WTC11 (cell line): ENCODE results near the gene MIPEP. TPM values are rescaled to one million over a fixed set of nuclear protein-coding genes. Genes with fewer than 3 reads are reported as not detected.

Experiments
- ATAC-seq: fragments of 200-7000 bp; cut with Tn5 transposase; 2 replicates; pipeline ENCODE4 v1.10.0; 2021; ENCODE audit warnings: mild to moderate bottlenecking, moderate library complexity
- CTCF ChIA-PET: fragments of 300-600 bp; sonication (Branson Sonifier 250); formaldehyde crosslinking; loops from one replicate; lab custom pipeline; 2021; ENCODE audit warnings: antibody characterized with exemption; lab: Charles Lee
- POLR2A ChIA-PET: fragments of 350-600 bp; sonication (Branson Sonifier 250); formaldehyde crosslinking; loops from one replicate; lab custom pipeline; 2021; ENCODE audit warnings: antibody characterized with exemption; lab: Charles Lee
- DNase-seq: peaks from one replicate; pipeline ENCODE4 v3.0.0; 2021; ENCODE audit warnings: low spot score
- H3K27ac Mint-ChIP-seq: 2 replicates; pipeline ENCODE4 v1.8.0; 2021; ENCODE audit warnings: mixed read lengths
- H3K27me3 Mint-ChIP-seq: 2 replicates; pipeline ENCODE4 v1.8.0; 2021; ENCODE audit warnings: low read depth, mild to moderate bottlenecking, moderate library complexity, mixed read lengths
- H3K36me3 Mint-ChIP-seq: 2 replicates; pipeline ENCODE4 v1.8.0; 2021; ENCODE audit warnings: mixed read lengths
- H3K4me1 Mint-ChIP-seq: 2 replicates; pipeline ENCODE4 v1.8.0; 2022; ENCODE audit warnings: mixed read lengths
- H3K4me3 Mint-ChIP-seq: 2 replicates; pipeline ENCODE4 v1.8.0; 2021; ENCODE audit warnings: mild to moderate bottlenecking, moderate library complexity, mixed read lengths
- H3K9me3 Mint-ChIP-seq: 2 replicates; pipeline ENCODE4 v1.8.0; 2021; ENCODE audit warnings: mixed read lengths
- AR ChIP-seq: fragments of 250-450 bp; sonication (Bioruptor Pico); IDR thresholded peaks from 2 replicates; pipeline ENCODE4 v1.9.0; 2021; ENCODE audit warnings: mild to moderate bottlenecking
- ERG ChIP-seq: fragments of 250-450 bp; sonication (Bioruptor Pico); IDR thresholded peaks from 2 replicates; pipeline ENCODE4 v1.8.0; 2021; ENCODE audit warnings: mild to moderate bottlenecking
- FOXJ3 ChIP-seq: sonication (generic); formaldehyde crosslinking; IDR thresholded peaks from 2 replicates; pipeline ENCODE4 v1.9.0; 2021; ENCODE audit warnings: missing genetic modification reagents, mild to moderate bottlenecking, borderline replicate concordance
- GTF2I ChIP-seq: fragments of 250-450 bp; sonication (Bioruptor Pico); conservative IDR thresholded peaks from 2 replicates; pipeline ENCODE4 v1.4.0; 2021; ENCODE audit warnings: mild to moderate bottlenecking
- KAT7 ChIP-seq: sonication (generic); formaldehyde crosslinking; IDR thresholded peaks from 2 replicates; pipeline ENCODE4 v1.8.1; 2023; ENCODE audit warnings: missing genetic modification reagents, mild to moderate bottlenecking, borderline replicate concordance
- NR1H2 ChIP-seq: sonication (generic); formaldehyde crosslinking; IDR thresholded peaks from 2 replicates; pipeline ENCODE4 v1.9.0; 2021; ENCODE audit warnings: mild to moderate bottlenecking, moderate library complexity, missing genetic modification reagents
- USF1 ChIP-seq: sonication (generic); formaldehyde crosslinking; IDR thresholded peaks from 2 replicates; pipeline ENCODE4 v1.8.0; 2022; ENCODE audit warnings: mild to moderate bottlenecking, missing genetic modification reagents
- USF2 ChIP-seq: sonication (generic); formaldehyde crosslinking; IDR thresholded peaks from 2 replicates; pipeline ENCODE4 v1.8.1; 2023; ENCODE audit warnings: mild to moderate bottlenecking, missing genetic modification reagents, moderate library complexity
- ZBTB43 ChIP-seq: sonication (generic); formaldehyde crosslinking; IDR thresholded peaks from 2 replicates; pipeline ENCODE4 v1.8.1; 2023; ENCODE audit warnings: mild to moderate bottlenecking, missing genetic modification reagents
- ZMAT4 ChIP-seq: fragments of 250-450 bp; sonication (Bioruptor Pico); IDR thresholded peaks from 2 replicates; pipeline ENCODE4 v1.9.0; 2021; ENCODE audit warnings: mild to moderate bottlenecking
- ZNF219 ChIP-seq: sonication (generic); formaldehyde crosslinking; IDR thresholded peaks from 2 replicates; pipeline ENCODE4 v1.8.0; 2023; ENCODE audit warnings: missing genetic modification reagents, mild to moderate bottlenecking, borderline replicate concordance
- ZNF532 ChIP-seq: fragments of 250-450 bp; sonication (Bioruptor Pico); IDR thresholded peaks from 2 replicates; pipeline ENCODE4 v1.9.0; 2021; ENCODE audit warnings: mild to moderate bottlenecking, borderline replicate concordance
- ZSCAN18 ChIP-seq: fragments of 250-450 bp; sonication (Bioruptor Pico); IDR thresholded peaks from 2 replicates; pipeline ENCODE4 v2.1.2; 2022; ENCODE audit warnings: mild to moderate bottlenecking, moderate library complexity
- total RNA-seq: library from RNA; stranded (reverse); gene quantifications from 3 replicates; pipeline ENCODE4 v1.2.3, GENCODE V29; 2021

The MIPEP gene
- total RNA-seq, 1 experiment from 2014 or later, result 30.5 TPM

GRCh38 chr13:23852351-23852750, 36.8 kb downstream of the MIPEP start (continued):
- TF ChIP-seq ZSCAN18 (CRISPR knock-in tag) (no peak), GTF2I (CRISPR knock-in tag) (no peak)
- TF ChIP-seq, all 79 proteins: peak for 0

- ChIA-PET CTCF (no interaction called here), POLR2A (no interaction called here)
- no peak for TF ChIP-seq ERG (CRISPR knock-in tag)
- TF ChIP-seq ZNF219 (CRISPR knock-in tag), result no peak
- no peak for TF ChIP-seq USF1 (CRISPR knock-in tag)
- no peak for TF ChIP-seq ZNF532 (CRISPR knock-in tag)
- no peak for TF ChIP-seq FOXJ3 (CRISPR knock-in tag)
- no peak for TF ChIP-seq AR
- no peak for TF ChIP-seq ZMAT4 (CRISPR knock-in tag)
- TF ChIP-seq KAT7, result no peak
- TF ChIP-seq NR1H2 (CRISPR knock-in tag), result no peak
- TF ChIP-seq USF2 (CRISPR knock-in tag), result no peak
- TF ChIP-seq ZBTB43 (CRISPR knock-in tag), result no peak
- H3K9me3 Mint-ChIP-seq, result no peaks in the 10 kb centered on the region
- peaks cover 3% of the 10 kb centered on the region for H3K4me1 Mint-ChIP-seq
- H3K27me3 Mint-ChIP-seq, result no peaks in the 10 kb centered on the region
- H3K36me3 Mint-ChIP-seq, result peaks cover 3% of the 10 kb centered on the region
- ATAC-seq, result no peak
- H3K4me3 Mint-ChIP-seq, result no peak overlapping the region
- no peak overlapping the region for H3K27ac Mint-ChIP-seq
- DNase-seq, result no peak
Observed at GRCh38 chr13:23851106-23851505, 38.1 kb downstream of the MIPEP start.
